Measurements from ENCODE around the gene CAMTA1. TPM values are rescaled to one million over a fixed set of nuclear protein-coding genes. Genes with fewer than 3 reads are reported as not detected.

Gene CAMTA1
- total RNA-seq, 1 donor from 2014 or later: 47.9 TPM

DNA sequence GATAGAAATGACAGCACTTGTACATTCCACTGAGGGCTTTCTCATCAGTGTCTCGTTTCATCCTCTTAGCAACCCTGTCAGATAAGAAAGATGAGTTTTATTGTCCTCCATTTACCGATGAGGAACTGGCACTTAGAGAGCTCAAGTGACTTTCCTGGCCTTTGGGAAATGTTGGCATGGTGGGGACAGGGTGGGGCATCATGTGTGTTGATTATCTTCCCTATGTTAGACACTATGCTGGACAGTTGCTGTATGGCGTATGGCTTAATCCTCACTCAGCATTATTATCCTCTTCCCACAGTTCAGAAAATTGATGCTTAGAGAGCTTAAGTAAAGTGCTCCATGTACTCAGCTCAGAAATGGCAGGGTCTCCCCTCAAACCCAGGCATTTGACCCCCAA is 163.2 kb downstream of the CAMTA1 start:
- ATAC-seq (no peak), DNase-seq (no peak)
- no peak overlapping the region for H3K4me3 ChIP-seq
- intact Hi-C loops (cut with DNase I): no loop called here
- TF ChIP-seq, protein P1, sequence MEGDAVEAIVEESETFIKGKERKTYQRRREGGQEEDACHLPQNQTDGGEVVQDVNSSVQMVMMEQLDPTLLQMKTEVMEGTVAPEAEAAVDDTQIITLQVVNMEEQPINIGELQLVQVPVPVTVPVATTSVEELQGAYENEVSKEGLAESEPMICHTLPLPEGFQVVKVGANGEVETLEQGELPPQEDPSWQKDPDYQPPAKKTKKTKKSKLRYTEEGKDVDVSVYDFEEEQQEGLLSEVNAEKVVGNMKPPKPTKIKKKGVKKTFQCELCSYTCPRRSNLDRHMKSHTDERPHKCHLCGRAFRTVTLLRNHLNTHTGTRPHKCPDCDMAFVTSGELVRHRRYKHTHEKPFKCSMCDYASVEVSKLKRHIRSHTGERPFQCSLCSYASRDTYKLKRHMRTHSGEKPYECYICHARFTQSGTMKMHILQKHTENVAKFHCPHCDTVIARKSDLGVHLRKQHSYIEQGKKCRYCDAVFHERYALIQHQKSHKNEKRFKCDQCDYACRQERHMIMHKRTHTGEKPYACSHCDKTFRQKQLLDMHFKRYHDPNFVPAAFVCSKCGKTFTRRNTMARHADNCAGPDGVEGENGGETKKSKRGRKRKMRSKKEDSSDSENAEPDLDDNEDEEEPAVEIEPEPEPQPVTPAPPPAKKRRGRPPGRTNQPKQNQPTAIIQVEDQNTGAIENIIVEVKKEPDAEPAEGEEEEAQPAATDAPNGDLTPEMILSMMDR (IDR thresholded peaks at IDR 0.05): no peak
- H3K27ac ChIP-seq: no peak overlapping the region
- no peaks in the 10 kb centered on the region for H3K4me1 ChIP-seq
- H3K9me3 ChIP-seq: no peaks in the 10 kb centered on the region
- H3K36me3 ChIP-seq: no peaks in the 10 kb centered on the region
- H3K27me3 ChIP-seq (ENCODE audit: low read depth): no peaks in the 10 kb centered on the region

DNA sequence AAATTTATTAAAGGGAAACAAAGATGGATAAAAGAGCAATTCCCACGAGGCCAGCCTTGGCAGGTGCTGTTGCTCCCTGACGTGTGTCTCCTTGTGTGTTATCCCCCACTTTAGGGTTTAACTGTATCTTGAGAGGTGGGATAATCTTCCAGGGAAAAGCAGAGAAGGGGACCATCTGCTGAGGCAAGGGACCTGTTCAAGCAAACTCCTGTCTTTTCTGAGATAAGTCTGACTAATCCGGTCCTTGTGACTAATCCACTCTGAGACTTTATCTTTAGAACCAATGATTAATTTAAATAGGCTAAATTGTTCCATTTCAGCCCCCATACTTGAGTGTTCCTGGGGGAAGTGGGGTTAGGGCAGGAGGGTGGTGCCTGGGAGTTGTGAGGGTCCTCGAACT is 163.6 kb downstream of the CAMTA1 start:
- DNase-seq (no peak), ATAC-seq (no peak)
- Histone ChIP-seq H3K4me1 (no peaks in the 10 kb centered on the region), H3K27ac (no peak overlapping the region), H3K27me3 (ENCODE audit: low read depth) (no peaks in the 10 kb centered on the region), H3K36me3 (no peaks in the 10 kb centered on the region), H3K4me3 (no peak overlapping the region), H3K9me3 (no peaks in the 10 kb centered on the region)
- intact Hi-C loops (cut with DNase I): no loop called here
- TF ChIP-seq, protein P1 (IDR thresholded peaks at IDR 0.05): no peak

DNA sequence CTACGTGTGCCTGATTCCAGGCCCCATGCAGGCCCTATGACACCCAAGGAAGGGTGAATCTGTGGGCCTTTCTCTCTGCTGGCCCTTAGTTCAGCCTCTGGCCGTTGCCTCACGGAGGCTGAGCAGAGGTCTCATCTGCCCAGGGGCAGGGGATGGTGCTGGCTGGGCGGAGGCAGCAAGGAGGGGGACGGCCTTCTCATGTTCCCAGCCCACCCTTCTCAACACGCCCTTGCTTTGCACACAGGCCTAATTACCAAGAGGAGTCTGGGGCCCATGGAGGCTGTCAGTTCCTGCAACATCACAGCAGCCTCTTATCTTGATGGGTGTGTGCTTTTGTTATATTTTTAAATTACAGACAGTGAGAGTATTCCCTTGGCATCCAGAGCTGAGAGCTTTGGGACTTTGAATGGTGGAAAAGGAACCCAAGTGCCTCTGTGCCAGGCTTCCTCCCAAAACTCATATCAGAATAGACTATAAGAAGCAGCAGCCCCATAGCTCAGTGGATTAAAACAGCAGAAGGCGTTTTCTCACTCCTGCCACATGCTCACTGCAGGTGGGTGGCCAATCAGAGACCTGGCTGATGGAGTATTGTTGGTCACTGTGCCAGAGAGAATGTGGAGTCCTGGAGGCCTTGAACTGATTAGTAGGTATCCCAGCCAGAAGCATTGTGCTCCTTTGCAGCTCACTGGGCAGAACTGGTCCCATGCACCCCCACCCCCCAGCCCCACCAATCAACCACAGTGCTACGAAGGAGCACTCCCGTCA is 164.9 kb downstream of the CAMTA1 start:
- Histone ChIP-seq H3K4me1 (no peaks in the 10 kb centered on the region), H3K27me3 (ENCODE audit: low read depth) (no peaks in the 10 kb centered on the region), H3K4me3 (no peak overlapping the region), H3K27ac (no peak overlapping the region), H3K9me3 (no peaks in the 10 kb centered on the region), H3K36me3 (no peaks in the 10 kb centered on the region)
- TF ChIP-seq, protein P1 (IDR thresholded peaks at IDR 0.05): no peak
- no peak for ATAC-seq
- no peak for DNase-seq
- intact Hi-C loops (cut with DNase I): no loop called here

DNA sequence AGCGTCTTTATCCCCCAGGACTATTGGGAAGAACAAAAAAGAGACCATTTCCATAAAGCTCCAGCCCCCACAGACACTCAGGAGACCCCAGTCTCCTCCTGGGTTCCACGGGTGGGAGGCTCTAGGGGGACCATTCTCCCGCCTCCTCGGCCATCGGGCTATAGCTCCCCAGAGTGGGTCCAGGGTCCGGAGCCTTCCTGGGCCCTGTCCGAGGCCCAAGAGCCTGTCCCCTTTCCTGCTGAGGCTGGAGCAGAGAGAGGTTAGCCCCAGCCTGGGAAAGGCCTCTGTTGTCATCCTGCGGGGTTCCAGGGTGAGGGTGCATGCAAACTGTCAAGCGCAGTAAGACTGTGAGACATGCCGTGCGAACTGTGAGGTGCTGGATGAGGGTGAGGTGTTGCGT is 166.3 kb downstream of the CAMTA1 start:
- intact Hi-C loops (cut with DNase I): no loop called here
- Histone ChIP-seq H3K27me3 (ENCODE audit: low read depth) (no peaks in the 10 kb centered on the region), H3K4me1 (no peaks in the 10 kb centered on the region), H3K9me3 (no peaks in the 10 kb centered on the region), H3K36me3 (no peaks in the 10 kb centered on the region), H3K4me3 (no peak overlapping the region), H3K27ac (no peak overlapping the region)
- TF ChIP-seq, protein P1 (IDR thresholded peaks at IDR 0.05): no peak
- DNase-seq (no peak), ATAC-seq (no peak)

DNA sequence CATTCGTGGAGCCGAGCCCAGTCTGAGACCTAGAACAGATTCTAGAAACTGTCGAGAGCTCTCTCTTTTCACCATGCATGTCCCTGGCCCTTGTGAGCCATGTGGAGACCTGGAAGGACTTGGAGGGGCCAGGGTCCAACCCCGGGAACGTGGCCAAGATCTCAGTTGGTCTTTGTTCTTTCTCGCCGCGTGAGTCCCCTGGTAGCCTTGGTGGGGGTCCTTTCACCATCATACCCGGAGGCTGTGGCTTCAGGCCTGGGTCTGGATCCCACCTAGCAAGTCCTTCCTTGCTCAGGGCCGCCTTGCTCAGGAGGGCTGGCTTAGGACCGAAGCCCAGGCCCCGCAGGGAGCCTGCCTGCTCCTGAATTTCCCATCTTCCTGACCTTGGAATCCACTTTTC is 168.0 kb downstream of the CAMTA1 start:
- TF ChIP-seq, protein P1 (IDR thresholded peaks at IDR 0.05): no peak
- intact Hi-C loops (cut with DNase I): no loop called here
- H3K27ac ChIP-seq: no peak overlapping the region
- no peaks in the 10 kb centered on the region for H3K27me3 ChIP-seq (ENCODE audit: low read depth)
- no peaks in the 10 kb centered on the region for H3K9me3 ChIP-seq
- no peak for ATAC-seq
- no peaks in the 10 kb centered on the region for H3K36me3 ChIP-seq
- no peak for DNase-seq
- H3K4me1 ChIP-seq: no peaks in the 10 kb centered on the region
- no peak overlapping the region for H3K4me3 ChIP-seq

Measured in lower lobe of right lung (tissue), 2 donors.